GM21576 (cell line): ENCODE results near the gene CRACDL.
"Not testable (repeated sequence)": the region's sequence is repeated elsewhere in the genome, so short reads cannot be mapped to it uniquely, and the experiment has no call there.

Source experiments
- ATAC-seq: cut with Tn5 transposase; IDR thresholded peaks from one replicate; pipeline ENCODE4 v1.9.1; 2021; ENCODE audit warnings: mild to moderate bottlenecking, moderate library complexity; ENCODE audit not compliant: unreplicated experiment

The CRACDL gene

GRCh38 chr2:98759338-98759737 is 176.7 kb downstream of the CRACDL start:
- ATAC-seq: no peak

- peak; percentile 93 for ATAC-seq
Observed at GRCh38 chr2:98757904-98758421, 178.1 kb downstream of the CRACDL start.

GRCh38 chr2:98753801-98754200 is 182.2 kb downstream of the CRACDL start:
- ATAC-seq: no peak

GRCh38 chr2:98752711-98753110 is 183.3 kb downstream of the CRACDL start:
- not testable (repeated sequence) for ATAC-seq

GRCh38 chr2:98751748-98752147 is 184.3 kb downstream of the CRACDL start:
- no peak for ATAC-seq

GRCh38 chr2:98750593-98751282 is 185.3 kb downstream of the CRACDL start:
- ATAC-seq: no peak

- no peak for ATAC-seq
Observed at GRCh38 chr2:98749066-98749450, 187.0 kb downstream of the CRACDL start.

- no peak for ATAC-seq
Observed at GRCh38 chr2:98748292-98749065, 187.5 kb downstream of the CRACDL start.

- ATAC-seq: no peak
Observed at GRCh38 chr2:98747888-98748287, 188.1 kb downstream of the CRACDL start.

- no peak for ATAC-seq
Observed at GRCh38 chr2:98746426-98746825, 189.6 kb downstream of the CRACDL start.

GRCh38 chr2:98744595-98744994 is 191.4 kb downstream of the CRACDL start:
- ATAC-seq: no peak
